ENCODE data around the gene CENPX.

The CENPX gene

DNA sequence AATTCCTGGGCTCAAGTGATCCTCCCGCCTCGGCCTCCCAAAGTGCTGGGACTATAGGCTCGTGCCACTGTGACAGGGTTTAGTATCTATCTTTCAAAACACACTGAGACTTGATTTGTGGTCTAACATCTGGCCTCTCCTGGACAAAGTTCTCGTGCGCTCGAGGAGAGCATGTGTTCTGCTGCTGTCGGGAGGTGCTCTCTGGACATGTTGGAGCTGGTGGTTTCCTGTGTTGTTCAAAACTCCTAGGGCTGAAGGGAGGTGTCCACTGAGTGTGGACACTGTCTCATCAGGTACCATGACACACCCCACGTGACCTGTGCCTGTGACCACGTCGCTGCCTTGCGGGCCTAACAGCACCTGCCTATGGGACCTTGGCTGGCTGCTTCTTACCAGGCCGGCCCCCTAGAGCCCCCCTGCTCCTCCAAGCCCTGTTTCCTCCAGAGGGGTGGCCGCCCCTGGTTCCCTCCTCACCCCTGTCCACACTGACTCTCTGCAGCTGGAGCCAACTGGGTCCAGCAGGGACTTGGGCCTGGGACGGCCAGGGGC lies 23.3 kb upstream of the CENPX start:
- no peaks in the 10 kb centered on the region for H3K27me3 ChIP-seq (ENCODE audit: low read depth, low read length)
- peaks cover 5% of the 10 kb centered on the region for H3K4me1 ChIP-seq (ENCODE audit: low read length)
- no peak for TF ChIP-seq EZH2phosphoT487 (IDR thresholded peaks at IDR 0.05; ENCODE audit: low read depth)
- TF ChIP-seq, protein P1, sequence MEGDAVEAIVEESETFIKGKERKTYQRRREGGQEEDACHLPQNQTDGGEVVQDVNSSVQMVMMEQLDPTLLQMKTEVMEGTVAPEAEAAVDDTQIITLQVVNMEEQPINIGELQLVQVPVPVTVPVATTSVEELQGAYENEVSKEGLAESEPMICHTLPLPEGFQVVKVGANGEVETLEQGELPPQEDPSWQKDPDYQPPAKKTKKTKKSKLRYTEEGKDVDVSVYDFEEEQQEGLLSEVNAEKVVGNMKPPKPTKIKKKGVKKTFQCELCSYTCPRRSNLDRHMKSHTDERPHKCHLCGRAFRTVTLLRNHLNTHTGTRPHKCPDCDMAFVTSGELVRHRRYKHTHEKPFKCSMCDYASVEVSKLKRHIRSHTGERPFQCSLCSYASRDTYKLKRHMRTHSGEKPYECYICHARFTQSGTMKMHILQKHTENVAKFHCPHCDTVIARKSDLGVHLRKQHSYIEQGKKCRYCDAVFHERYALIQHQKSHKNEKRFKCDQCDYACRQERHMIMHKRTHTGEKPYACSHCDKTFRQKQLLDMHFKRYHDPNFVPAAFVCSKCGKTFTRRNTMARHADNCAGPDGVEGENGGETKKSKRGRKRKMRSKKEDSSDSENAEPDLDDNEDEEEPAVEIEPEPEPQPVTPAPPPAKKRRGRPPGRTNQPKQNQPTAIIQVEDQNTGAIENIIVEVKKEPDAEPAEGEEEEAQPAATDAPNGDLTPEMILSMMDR (IDR thresholded peaks at IDR 0.05; ENCODE audit: low read depth, low read length): no peak
- no peak overlapping the region for H3K9ac ChIP-seq (ENCODE audit: low read length)
- H4K20me1 ChIP-seq (ENCODE audit: insufficient read depth, low read length): no peaks in the 10 kb centered on the region
- H3K79me2 ChIP-seq (ENCODE audit: low read length): no peaks in the 10 kb centered on the region
- no peak overlapping the region for H2AFZ ChIP-seq (ENCODE audit: low read depth, low read length)
- no peak overlapping the region for H3K4me2 ChIP-seq (ENCODE audit: low read length)
- no peaks in the 10 kb centered on the region for H3K36me3 ChIP-seq (replicated peaks; ENCODE audit: low read depth, low read length)
- no peak overlapping the region for H3K4me3 ChIP-seq (ENCODE audit: low read length)
- no peaks in the 10 kb centered on the region for H3K9me3 ChIP-seq (ENCODE audit: insufficient read depth, low read length)
- H3K27ac ChIP-seq (ENCODE audit: low read length): no peak overlapping the region

DNA sequence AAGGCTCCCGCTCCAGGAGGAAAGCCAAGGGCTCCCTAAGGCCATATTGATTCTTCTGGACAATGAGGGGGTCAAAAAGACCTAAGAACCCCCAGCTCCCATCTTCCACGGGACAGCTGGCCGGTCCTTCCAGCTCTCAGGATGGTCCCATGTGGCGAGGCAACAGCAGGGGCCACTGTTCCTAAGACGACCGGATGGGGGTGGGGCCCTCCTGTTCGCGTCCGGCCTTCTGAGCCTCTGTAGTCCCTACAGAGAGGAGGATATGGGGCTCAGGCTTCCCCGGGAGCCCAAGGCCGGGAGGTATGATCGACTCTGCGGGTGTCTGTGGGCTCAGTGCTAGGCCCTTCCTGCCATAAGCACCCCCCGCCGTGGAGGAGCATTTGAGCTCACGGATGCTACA lies 20.8 kb upstream of the CENPX start:
- Histone ChIP-seq H3K9ac (ENCODE audit: low read length) (no peak overlapping the region), H3K4me2 (ENCODE audit: low read length) (no peak overlapping the region), H3K36me3 (replicated peaks; ENCODE audit: low read depth, low read length) (no peaks in the 10 kb centered on the region), H3K27me3 (ENCODE audit: low read depth, low read length) (no peaks in the 10 kb centered on the region), H3K9me3 (ENCODE audit: insufficient read depth, low read length) (no peaks in the 10 kb centered on the region), H2AFZ (ENCODE audit: low read depth, low read length) (no peak overlapping the region), H3K4me1 (ENCODE audit: low read length) (peaks cover 8% of the 10 kb centered on the region; the same call in 1 of the 2 replicates), H3K79me2 (ENCODE audit: low read length) (no peaks in the 10 kb centered on the region), H3K27ac (ENCODE audit: low read length) (no peak overlapping the region), H4K20me1 (ENCODE audit: insufficient read depth, low read length) (no peaks in the 10 kb centered on the region), H3K4me3 (ENCODE audit: low read length) (no peak overlapping the region)
- TF ChIP-seq, protein P1 (IDR thresholded peaks at IDR 0.05; ENCODE audit: low read depth, low read length): no peak
- TF ChIP-seq EZH2phosphoT487 (IDR thresholded peaks at IDR 0.05; ENCODE audit: low read depth): no peak

DNA sequence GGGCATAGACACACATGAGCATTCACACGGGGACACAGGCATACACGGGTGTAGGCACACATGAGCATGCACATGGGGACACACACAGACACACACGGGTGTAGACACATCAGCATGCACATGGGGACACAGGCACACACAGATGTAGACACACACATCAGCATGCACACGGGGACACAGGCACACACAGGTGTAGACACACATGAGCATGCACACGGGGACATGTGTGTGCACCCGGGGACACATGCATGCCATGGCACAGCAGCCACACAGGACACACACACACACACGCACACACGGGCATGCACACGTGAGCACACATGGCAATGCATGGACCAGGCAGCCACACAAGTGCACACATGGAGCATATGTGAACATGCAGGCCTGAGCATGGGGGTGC lies 20.0 kb upstream of the CENPX start:
- Histone ChIP-seq H3K9ac (ENCODE audit: low read length) (no peak overlapping the region), H3K27ac (ENCODE audit: low read length) (no peak overlapping the region), H3K79me2 (ENCODE audit: low read length) (no peaks in the 10 kb centered on the region), H3K4me3 (ENCODE audit: low read length) (no peak overlapping the region), H3K4me2 (ENCODE audit: low read length) (no peak overlapping the region), H2AFZ (ENCODE audit: low read depth, low read length) (no peak overlapping the region), H3K4me1 (ENCODE audit: low read length) (peaks cover 12% of the 10 kb centered on the region; the same call in 1 of the 2 replicates), H3K36me3 (replicated peaks; ENCODE audit: low read depth, low read length) (no peaks in the 10 kb centered on the region), H3K27me3 (ENCODE audit: low read depth, low read length) (no peaks in the 10 kb centered on the region), H4K20me1 (ENCODE audit: insufficient read depth, low read length) (no peaks in the 10 kb centered on the region), H3K9me3 (ENCODE audit: insufficient read depth, low read length) (no peaks in the 10 kb centered on the region)
- TF ChIP-seq EZH2phosphoT487 (IDR thresholded peaks at IDR 0.05; ENCODE audit: low read depth): no peak
- TF ChIP-seq, protein P1 (IDR thresholded peaks at IDR 0.05; ENCODE audit: low read depth, low read length): no peak

DNA sequence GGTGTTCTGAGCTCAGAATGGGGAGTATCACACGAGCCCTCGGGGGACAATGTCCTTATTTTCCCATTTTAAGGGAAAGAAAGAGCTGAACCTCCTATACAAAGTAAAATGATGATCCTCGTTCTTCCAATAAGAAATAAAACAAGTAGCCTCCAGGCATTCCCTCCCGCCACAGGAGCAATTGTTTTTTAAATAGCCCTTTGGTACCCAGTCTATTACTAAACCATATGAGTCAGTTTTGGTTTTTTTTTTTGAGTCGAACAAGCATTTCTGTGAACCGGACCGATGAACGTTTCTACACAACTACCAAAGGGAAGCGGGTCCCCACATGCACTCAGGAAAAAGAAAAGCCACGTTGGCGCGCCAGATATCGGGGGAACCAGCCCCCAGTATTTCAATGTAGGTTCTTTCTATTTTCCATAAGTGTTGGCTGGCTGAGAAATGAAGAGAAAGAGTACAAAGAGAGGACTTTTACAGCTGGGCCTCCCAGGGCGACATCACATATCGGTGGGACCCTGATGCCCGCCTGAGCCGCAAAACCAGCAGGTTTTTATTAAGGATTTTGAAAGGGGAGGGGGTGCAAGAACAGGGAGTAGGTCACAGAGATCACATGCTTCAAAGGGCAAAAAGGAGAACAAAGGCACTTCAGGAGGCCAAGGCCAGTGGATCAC lies 18.6 kb upstream of the CENPX start:
- Histone ChIP-seq H3K27ac (ENCODE audit: low read length) (no peak overlapping the region), H3K4me3 (ENCODE audit: low read length) (no peak overlapping the region), H2AFZ (ENCODE audit: low read depth, low read length) (no peak overlapping the region), H3K36me3 (replicated peaks; ENCODE audit: low read depth, low read length) (peaks cover 2% of the 10 kb centered on the region), H3K79me2 (ENCODE audit: low read length) (peaks cover 7% of the 10 kb centered on the region), H3K4me2 (ENCODE audit: low read length) (no peak overlapping the region), H3K4me1 (ENCODE audit: low read length) (peaks cover 17% of the 10 kb centered on the region), H4K20me1 (ENCODE audit: insufficient read depth, low read length) (peaks cover 5% of the 10 kb centered on the region; the same call in 1 of the 2 replicates), H3K27me3 (ENCODE audit: low read depth, low read length) (no peaks in the 10 kb centered on the region), H3K9me3 (ENCODE audit: insufficient read depth, low read length) (no peaks in the 10 kb centered on the region), H3K9ac (ENCODE audit: low read length) (no peak overlapping the region)
- no peak for TF ChIP-seq EZH2phosphoT487 (IDR thresholded peaks at IDR 0.05; ENCODE audit: low read depth)
- TF ChIP-seq, protein P1 (IDR thresholded peaks at IDR 0.05; ENCODE audit: low read depth, low read length): no peak

Measured in OCI-LY3 (cell line).